HuH-7.5 (cell line): ENCODE measurements around the gene DPP6.
"Not testable (repeated sequence)": the region's sequence is repeated elsewhere in the genome, so short reads cannot be mapped to it uniquely, and the experiment has no call there.

ENCODE experiments used
- DNase-seq: peaks from one replicate; pipeline ENCODE4 v3.0.0; 2011; ENCODE audit warnings: low spot score

DPP6 gene

DNA sequence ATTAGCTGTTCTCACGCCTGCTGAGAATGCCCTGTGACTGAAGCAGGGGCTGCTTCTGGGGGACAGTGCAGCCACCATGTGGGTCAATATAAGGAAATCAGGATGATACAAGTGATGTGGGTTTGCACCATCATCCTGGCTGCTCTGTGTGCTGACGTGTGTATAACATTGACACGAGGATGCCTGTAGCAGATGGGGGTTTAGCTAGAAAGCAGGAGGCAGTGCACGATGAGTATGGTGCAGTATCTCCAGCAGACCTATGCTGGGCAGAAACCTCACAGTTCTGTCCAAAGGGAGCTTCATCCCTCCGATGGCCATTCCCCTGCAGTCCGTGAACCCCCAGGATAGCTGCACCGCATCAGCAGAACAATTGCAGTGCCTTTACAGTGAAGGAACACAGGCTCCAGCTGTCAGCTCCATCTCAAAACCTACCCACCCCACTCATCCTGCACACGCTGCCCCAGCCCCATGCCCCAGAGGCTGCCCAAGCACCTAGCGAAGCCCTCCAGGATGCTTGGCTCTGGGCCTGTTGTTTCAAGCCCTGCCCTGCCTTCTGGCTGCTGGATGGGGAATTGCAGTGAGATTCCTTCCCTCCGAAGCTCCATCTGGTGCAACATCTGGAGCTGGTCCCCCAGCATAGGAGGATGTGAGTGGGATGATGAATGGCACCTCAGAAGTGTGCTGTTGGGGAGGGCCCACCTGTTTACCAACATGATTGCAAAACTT is 96.8 kb downstream of the DPP6 start:
- not testable (repeated sequence) for DNase-seq

DNA sequence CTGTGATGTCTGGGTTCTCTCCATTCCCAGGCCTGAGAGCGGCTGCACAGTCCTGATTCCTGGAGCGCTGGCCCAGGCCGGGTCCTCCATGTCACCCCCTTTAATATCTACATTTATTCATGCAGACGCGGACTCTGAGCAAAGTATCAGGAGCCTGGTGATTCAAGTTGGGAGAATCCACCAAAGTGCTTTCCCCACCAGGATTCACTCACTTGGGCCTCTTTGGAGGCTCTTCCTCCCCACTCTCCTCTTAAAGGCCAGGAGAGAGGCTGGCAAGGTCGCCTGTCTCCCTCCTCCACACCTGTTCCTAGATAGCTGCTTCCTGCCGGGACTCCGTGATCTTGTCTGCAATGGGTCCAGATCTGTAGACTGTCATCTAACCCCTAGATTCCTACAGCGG is 98.5 kb downstream of the DPP6 start:
- not testable (repeated sequence) for DNase-seq

DNA sequence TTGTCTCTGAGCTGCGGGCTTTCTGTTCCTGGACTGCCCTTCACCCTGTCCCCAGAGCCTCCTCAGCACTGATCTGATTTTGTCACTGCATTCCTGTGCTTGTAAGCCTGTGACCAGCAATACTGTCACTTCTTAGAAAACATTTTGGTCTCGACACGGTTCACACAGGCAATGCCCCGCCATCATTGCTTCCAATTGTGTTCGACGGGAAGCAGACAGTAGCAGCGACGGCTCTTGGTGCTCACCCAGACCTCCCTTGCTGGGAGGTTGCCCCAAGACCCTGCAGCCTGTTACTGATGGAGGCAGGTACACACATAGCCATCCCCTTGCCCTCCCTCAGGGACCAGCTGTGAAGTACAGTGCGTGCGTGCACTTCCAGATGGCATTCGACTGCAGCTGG is 99.1 kb downstream of the DPP6 start:
- not testable (repeated sequence) for DNase-seq

DNA sequence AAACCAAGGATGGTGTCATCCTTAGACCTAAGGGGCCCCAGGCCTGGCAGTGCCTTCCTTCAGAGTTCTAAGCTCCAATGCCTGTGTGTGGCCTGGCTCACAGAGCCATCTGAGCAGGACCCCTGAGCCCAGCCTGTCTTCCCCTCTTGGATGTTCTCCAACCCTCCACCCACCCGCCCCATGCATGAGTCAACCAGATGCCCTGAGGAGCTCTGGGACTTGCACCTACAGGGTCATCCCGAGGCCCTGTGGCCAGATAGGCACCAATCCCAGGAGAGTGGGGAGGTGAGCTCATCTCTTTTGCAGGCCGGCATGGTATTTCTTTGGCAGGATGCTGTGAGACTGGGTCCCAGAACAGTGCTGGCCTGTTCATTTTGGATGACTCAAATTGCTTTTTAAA is 103.7 kb downstream of the DPP6 start:
- not testable (repeated sequence) for DNase-seq

DNA sequence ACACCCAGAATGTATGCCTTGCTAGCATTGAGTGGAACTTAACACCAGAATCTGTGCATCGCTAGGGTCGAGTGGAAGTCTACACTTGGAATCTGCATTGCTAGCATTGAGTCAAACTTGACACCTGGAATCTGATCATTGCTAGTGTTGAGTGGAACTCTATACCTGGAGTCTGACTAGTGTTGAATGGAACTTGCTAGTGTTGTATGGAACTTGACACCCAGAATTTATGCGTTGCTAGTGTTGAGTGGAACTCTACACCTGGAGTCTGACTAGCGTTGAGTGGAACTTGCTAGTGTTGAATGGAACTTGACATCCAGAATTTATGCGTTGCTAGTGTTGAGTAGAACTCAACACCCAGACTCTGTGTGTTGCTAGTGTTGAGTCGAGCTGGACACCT is 110.7 kb downstream of the DPP6 start:
- DNase-seq = not testable (repeated sequence)

DNA sequence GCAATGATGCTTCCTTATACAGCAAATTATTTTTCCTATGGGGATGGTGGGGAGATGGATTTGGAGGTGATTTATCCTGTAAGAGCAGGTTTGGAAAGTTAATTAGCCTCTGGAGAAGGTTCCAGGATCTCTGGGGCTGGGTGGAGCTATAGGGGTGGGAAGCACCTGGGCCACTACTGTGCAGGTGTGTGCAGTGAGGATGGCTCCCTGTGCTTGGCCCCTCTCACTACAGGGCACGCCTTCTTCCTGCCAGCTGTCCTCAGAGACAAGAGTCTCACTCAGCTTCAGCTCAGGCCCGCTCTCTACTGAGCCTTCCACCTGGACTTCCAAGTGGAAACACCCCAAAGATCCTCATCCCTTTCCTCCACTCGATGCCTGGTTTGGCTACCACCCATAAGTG is 111.4 kb downstream of the DPP6 start:
- DNase-seq = not testable (repeated sequence)

DNA sequence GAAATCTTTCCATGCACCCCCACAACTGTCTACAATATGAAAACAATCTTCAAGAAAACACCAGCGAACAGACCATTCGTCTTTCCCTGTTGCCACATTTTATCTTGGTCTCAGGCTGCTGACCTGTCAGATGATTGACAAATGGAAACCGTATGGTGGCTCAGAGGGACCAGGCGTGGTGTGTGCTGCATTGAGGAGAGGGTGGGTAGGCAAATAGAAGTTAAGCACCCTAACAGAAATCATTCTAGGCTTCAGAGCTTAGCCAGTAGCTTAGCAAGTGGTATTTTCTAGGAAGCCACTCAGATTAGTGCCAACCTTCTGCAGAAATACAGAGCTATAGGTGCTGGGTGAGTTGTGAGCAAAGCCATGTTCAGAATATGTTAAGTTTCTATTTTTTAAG is 114.9 kb downstream of the DPP6 start:
- DNase-seq = no peak

DNA sequence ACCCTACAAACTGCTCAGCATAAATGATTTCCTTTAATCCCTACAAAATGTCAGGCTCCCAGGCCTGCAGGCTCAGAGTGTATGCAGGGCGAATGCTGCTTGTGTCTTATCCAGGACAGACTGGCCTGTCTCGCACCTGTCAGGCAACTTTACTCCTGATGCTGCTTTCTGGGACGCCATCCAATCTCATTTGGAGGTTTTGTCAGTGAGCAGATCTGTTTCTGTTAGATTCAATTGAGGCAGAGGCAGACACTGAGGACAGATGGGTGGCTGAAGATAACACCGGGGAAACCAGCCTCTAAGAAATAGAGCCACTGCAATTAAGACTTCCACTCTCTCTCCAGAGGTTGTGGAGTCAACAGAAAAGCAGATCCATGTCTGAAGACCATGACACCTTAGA is 115.6 kb downstream of the DPP6 start:
- no peak for DNase-seq

DNA sequence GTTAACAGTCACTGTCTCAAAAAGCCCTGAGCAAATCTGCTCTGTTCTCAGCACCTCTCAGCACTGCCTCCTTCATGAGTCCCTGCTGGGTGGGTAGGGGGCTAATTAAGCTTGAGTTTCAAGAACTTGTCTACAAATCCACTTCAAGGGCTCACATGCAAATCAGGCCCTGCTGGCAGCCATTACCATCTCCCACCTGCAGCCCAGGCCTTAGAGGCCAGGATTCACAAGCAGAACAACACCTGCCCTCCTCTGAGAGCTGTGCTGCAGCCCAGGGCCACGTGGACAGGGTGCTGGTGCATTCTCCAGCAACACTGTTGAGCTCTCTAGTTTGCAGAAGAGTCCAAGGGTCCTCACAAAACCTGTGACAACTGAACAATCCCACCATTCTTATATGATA is 119.2 kb downstream of the DPP6 start:
- no peak for DNase-seq

DNA sequence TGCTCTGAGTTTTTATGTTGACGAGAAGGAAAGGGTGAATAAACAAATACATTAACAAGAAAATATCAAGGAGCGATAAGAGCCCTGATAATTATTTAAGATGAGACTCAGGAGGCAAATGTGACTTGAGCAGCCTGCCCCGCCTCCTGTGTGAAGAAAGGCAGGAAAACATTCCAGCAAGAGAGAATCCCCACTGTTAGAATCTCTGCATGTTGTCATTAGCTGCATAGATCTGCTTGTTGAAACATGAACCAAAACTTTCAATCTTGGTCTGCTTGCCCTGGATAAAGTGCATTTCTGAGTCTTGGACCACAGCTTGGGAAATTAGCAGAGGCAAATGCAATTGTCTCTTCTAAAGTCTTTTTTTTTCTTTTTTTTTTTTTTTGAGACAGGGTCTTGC is 120.0 kb downstream of the DPP6 start:
- no peak for DNase-seq

DNA sequence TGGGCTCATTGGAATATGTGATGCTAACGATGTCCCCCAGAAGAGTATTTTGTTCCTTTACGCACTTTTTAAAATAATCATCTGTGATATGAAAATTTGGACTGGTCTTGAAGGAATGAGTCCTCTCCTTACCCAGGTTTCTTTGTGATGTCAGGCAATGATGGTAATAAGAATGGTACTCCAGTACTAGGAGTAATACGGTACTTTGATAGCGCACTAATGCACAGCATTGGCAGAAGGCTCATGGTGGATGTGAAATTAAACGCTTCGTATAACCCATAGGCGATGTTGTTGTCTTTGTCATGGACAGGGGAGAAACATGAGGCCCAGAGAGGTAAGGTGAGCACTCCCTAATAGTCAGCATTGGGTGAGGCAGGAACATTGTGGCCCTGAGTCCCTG is 125.4 kb downstream of the DPP6 start:
- DNase-seq = no peak

DNA sequence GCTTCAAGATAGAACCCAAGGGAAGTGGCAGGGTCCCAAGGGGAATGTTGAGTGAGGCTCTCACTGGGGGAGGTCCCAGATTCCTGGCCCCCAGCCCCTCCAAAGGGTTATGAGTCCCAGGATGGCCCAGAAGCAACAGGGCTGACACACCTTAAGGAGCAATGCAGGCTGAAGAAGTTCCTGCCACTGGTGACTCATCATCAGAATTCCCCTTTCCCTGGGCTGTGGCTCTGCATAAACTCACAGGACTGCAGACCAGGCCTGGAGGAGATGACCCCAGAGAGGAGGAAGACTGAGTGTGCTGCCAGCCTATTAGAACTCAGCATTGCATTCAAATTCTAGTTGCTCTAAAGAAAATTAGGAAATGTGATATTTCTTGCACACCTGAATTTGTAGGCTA is 126.7 kb downstream of the DPP6 start:
- DNase-seq = no peak

DNA sequence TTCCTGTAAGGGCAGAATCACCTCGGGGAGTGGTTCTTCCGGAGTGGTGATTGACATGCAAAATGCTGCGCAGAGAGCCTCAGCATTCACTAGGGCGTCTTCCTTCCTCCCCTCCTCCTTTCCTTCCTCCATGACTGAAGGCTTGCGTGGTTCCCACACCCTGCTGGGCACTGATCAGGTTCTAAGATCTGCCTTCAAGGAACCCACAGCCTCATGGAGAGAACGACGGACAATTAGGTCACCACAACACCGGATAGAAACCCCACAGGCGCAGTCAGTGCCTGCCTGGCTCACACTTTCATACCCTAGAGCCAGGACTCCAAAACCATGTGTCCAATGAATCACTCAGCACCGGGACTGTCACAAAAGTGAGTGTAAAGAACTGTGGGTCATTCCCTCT is 131.3 kb downstream of the DPP6 start:
- no peak for DNase-seq

DNA sequence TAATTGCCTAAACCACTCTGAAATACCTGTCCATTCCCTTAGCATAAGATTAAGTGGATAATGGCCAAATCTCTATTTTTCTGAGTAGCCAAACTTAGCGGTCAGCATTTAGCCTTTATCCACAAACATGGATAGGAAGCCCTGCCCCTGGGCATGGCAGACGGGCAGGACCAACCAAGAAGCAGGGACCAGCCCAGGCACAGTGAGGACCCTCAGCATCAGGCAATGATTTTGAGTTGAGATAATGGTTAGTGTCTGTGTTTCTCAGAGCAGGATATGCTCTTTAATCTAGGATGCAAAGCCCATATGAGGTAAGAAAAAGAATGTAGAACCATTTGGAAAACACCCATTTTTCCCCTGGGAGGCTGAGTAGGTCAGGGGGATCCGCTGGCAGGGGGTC is 131.7 kb downstream of the DPP6 start:
- DNase-seq = no peak

DNA sequence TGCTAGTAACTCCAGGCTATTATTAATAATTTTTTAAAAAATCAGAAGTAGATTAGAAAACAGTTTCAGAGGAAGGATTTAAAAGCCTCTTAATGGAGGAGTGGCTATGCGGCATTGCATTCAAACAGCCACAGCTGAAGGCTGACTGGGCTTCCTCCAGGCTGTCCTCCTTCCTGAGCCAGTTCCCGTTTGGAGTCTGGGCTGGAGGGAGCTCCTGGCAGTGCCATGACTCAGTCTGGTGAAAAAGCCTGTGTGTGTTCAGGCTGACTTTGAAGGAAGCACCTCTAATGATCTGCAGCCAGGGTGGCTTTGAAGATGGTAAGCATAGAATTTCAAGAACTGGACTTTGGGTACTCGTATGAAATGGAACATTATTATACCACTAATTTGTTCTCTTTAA is 134.6 kb downstream of the DPP6 start:
- DNase-seq = no peak

DNA sequence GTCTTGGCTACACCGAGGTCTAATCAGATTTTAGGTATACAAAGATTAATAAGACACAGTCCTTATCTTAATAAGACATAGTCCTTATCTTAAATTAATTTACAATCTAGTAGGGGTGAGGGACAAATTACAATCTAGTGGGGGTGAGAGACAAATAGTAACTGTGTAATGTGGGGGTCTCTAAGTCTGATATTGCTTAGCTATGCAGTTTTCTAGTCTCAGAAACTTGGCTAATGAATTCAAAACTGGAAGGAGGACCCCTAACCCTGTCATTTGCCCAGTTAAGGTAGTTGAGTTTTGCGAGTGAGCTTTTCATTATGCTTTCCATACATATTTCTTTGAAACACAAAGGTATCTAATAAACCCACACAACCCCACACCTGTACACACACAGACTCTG is 136.1 kb downstream of the DPP6 start:
- no peak for DNase-seq

DNA sequence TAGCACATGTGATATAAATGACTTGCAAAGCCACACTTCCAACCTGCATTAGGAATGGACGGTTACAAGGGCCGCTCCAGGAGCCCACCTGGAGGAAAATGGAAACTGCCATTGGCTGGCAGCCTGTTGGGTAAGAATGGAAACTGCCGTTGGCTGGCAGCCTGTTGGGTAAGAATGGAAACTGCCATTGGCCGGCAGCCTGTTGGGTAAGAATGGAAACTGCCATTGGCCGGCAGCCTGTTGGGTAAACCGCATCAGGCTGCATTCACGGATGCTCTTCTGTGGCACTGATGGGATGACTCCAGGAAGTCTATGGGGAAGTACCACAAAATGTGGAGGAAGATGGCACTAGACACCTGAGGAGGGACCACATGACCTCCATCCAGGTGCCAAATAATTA is 143.1 kb downstream of the DPP6 start:
- no peak for DNase-seq

DNA sequence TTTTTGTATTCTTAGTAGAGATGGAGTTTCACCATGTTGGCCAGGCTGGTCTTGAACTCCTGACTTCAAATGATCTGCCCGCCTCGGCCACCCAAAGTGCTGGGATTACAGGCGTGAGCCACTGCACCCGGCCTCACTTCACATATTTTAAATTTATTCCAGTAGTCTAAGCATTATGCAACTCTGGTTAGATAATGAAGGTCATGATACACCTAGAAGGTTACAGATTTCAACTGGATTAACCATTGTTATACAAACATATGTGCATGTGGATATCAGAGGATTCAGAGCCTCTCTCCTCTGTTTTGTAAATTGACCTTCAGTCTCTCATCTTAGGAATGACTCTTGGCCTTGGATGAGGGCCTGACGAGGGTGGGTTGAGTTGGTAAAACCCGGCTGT is 146.3 kb downstream of the DPP6 start:
- no peak for DNase-seq

DNA sequence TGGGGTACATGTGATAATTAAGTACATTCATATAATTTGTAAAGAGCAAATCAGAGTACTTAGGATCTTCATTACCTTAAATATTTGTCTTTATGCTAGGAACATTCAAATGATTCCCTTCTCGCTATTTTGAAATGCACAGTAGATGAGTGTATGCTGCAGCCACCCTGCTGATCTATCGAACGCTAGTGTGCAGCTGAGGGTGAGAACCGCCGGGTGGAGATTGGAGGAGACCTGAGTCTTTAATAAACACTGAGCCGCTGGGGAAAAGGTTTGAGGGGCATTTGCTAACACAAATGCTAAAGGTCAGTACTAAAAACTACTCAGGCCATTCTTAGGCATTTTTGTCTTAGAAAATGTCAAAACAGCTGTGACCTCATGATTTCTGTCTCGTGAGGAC is 148.0 kb downstream of the DPP6 start:
- DNase-seq = no peak

DNA sequence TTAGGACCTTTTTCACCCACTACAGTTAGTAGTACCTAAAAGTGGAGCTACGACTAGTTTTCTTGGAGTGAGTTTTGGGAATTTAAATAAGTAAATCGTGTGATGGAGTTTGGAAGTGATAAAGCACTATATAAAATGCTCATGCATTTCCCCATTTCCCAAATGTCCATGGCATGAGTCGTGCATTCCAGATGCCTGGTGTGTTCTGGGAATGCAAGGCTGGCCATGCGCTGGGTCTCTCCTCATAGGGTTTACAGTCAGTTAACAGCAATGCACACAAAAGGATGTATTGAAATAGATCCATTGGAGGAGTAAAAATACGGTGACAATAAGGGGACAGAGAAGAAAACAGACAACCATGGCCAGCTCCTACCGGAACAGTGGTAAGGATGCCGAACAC is 149.8 kb downstream of the DPP6 start:
- DNase-seq = no peak

DNA sequence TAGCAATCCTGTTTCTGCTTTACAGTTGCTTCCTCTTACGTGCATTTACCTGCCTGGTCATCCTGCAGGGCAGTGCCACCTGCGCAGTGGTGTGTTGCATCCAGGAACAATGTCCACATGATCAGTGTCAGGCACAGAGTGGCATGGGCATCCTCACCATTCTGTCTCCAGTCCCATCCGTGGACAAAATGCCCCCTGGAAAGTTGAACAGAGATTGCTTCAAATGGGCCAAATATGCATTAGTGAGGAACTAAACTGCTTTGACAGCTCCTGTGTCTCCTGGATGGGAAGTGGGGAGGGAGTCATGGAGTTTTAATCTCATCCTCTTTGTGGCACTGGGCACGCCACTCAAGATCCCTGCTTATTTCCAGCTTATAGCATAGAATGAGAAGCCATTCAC is 151.8 kb downstream of the DPP6 start:
- no peak for DNase-seq

DNA sequence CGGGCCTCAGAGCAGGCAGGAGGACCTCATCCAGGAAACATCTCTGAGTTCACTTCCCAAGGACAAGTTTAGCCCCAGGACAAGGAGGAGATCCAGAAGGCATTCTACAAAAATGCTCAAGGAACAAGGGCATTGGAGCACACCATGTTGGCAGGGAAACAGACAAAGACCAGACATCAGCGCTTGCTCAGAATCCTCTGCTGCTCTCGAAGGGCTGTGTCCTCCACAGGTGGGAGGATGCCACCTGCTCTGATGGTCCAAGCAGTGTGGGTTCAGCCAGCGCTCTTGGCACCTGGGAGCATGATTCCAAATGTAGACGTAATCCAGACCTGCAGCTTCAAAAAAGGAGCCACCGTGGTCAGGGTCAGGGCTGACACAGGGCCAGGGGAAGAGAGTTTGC is 160.7 kb downstream of the DPP6 start:
- no peak for DNase-seq

DNA sequence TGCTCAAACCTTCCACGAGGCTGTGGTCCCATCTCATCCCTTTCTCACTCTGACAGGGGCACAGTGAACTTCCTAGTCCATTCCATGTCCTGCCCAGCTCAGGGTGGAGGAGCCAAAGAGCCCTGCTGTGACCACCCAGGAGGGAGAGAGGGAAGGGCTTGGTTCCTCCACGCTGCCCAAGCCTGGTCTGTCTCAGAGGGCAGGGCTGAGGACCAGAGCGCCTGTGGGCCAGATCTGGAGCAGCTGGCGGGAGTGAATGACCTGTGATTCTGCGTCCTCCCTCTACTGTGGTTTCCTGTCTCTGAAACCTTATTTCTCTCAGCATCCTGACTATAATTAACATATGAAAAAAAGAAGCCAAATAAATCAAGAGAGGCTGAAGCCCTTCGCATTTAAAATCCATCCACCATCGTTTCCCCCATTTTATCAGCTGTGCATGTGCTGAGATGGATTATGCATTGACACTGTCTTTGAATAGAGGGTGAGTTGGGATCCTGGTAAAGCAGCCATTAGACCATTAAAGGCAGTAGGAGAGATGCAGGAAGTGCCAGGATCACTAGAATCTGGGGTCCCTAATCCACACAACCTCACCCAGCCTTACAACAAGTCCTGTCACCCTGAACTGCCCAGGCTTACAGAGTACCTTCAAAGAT is 165.6 kb downstream of the DPP6 start:
- DNase-seq = no peak

DNA sequence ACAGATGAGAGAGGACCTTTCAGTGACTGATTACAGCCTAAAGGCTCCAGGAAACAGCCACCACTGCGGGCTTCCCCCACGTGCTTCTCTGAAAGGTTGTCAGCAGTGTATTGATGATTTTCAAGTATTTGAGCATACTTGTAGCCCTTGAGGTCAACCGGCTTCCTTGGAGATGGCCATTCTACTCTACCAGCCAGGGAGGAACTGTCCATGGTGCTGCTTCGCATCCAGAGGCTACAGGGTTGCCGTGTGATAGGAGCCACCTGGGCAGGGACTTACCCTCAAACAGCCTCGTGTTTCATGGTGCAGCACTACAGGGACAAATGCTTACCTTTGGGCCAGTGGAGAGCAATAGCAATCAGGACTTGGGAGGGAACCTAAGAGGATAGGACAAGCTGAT is 179.5 kb downstream of the DPP6 start:
- no peak for DNase-seq
